ENCODE data around the gene MAPK11. TPM values are rescaled to one million over a fixed set of nuclear protein-coding genes. Genes with fewer than 3 reads are reported as not detected.

MAPK11 gene
- total and polyA plus RNA-seq, 5 experiments from 2014 or later, result 0.13 to 1.2 (median 0.24) TPM

DNA sequence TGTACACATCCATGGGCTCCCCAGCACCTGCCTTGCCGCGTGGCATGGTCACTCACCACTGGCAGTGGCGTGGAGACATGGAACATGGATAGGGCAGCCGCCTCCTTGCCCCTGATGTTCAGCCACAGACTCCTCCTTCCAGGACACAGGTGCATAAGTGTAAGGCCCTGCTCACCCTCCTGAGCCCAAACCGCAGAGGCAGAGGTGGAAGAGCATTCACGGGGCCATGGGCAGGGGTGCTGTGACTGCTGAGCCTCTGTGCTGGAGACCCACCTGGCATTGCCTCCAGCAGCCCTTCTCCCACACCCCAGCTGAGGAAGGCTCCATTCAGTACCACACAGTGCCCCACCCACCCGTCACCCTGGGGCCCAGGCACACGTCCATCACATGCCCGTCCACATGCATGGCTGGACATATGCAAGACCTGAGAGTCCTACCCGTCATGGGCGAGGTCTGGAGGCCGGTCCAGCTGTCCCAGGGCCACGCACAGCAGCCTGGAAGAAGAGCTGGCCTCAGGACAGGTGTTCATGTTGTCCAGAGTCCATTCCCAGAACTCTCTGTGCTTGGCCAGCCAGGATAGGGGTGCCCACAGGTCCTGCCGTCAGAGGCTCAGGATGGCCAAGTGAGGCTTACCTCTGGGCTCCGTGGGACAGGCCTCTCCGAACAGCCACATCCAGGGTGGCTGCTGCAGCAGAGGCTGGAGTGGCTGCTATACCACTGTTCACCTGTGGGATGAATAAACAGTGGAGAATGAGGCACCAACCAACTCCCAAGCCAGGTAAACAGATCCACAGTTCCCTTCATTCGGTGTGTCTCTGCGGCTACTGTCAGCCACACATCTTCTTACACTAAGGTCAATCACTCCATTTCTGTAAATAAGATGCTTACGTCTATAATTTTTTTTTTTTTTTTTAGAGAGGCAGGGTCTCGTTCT lies 23.7 kb downstream of the MAPK11 start:
- H3K9me3 Mint-ChIP-seq, result no peaks in the 10 kb centered on the region
- H3K27me3 Mint-ChIP-seq, result no peaks in the 10 kb centered on the region
- H3K4me1 Mint-ChIP-seq, result peaks cover 5 to 54% (median 26%) of the 10 kb centered on the region in 4 donors
- POLR2A ChIA-PET, result interaction anchor here (0.7 to 3.5 kb wide), 5 partner anchors 45 to 375 kb away, joined by 3 to 17 read pairs (median 3); partner anchors contain the start of genes LMF2, NCAPH2 and SCO2
- ATAC-seq (no peak), DNase-seq (no peak)
- peak overlapping the region; percentile 52 to 100 (median 60) for H3K4me3 Mint-ChIP-seq
- peaks cover 0 to 11% (median 4%) of the 10 kb centered on the region in 3 donors for H3K36me3 Mint-ChIP-seq
- H3K27ac Mint-ChIP-seq, result peak overlapping the region in 6 of 10 donors; percentile 31 to 77 (median 62)

DNA sequence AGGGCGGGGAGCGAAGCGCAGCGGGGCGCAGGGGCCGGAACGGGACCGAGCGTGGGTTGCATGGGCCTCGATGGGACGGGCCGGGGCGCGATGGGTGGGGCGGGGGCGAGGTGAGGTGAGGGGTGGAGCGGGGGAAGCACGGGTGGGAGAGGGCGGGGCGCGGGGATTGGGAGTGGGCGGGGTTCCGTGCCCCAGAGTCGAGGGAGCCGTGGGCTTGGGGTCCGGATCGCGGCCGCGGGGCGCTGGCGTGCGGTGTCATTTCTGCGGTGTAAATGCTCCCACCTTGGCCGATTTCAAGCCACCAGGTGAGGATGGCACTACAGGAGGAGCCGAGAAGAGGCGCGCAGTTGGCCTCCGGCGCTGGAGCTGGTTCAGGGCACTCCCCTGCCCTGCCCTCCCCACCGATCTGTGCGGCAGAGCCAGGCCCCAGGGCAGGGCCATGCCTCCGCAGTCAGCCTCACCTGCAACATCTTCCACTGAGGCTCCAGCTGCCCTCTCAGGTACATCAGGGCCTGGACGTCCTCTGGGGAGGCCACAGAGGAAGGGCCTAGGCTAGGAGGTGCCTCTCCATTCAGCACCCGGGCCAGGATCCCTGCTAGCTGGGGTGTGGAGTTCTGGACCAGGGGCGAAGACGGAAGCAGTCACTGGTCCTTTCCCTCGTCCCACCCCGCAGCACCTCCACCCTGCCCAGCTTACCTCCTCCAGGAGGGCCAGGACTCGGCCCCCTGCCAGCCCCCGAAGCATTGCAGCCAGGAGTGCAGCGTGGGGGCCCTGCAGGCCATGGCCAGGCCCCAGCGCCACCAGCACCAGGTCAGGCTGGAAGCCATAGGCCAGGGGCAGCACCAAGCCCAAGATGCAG lies 24.7 kb downstream of the MAPK11 start:
- H3K4me3 Mint-ChIP-seq, result peak overlapping the region; percentile 85 to 100 (median 99)
- POLR2A ChIA-PET, result interaction anchor here (0.7 to 3.5 kb wide), 6 partner anchors 15 to 383 kb away, joined by 3 to 17 read pairs (median 5); partner anchors contain the start of genes ARSA, LMF2, NCAPH2 and SCO2

DNA sequence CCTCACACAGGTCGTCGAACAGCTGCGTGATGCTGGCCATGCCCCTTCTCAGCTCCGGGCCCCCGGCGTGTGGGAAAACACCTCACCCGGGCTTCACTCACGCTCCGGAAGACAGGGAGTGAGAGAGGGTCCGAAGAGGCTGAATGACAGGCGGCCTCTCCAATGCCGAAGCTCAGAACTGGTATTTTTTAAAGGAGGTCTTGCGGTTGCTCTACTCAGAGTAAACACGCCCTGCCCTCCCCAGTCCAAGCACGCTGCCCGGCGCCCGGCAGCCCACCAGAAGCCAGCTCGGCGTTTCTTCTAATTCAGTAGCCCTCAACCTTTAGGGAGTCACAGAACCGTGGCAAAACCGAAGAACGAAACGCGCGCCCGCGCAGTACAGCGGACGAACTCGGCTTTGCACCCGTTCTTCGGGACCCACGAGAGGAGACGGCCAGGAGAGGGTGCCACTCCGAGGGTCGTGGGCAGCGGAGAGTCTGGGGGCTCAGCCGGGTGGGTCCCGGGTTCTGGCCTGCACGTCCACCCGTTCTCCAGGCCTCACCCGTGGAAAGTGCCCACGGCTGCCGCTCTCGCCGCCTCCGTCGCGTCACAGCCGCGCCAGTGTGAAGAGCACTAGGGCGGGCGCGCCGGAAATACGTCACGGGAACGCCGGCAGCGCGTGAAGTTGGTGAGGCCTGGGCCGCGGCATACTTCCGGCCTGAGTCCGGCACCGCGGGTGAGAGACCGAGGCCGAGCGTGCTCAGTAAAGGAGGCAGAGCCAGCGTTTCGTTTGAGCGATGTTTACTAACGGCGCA lies 25.6 kb downstream of the MAPK11 start, which contains the start of gene TUBGCP6:
Gene TUBGCP6, minus strand, starts transcription at position 604 of the 794 bp plus-strand sequence. Its CDS starts 564 bp downstream, at position 40.
- peak within 1 kb of the TSS; percentile 98 to 100 (median 100) for H3K27ac Mint-ChIP-seq
- peak within 1 kb of the TSS; percentile 85 to 100 (median 99) for H3K4me3 Mint-ChIP-seq
- POLR2A ChIA-PET, result interaction anchor here (0.6 to 3.5 kb wide), 20 partner anchors 12 to 383 kb away, joined by 3 to 20 read pairs (median 4); partner anchors contain the start of genes ARSA, DENND6B and SCO2
- H3K36me3 Mint-ChIP-seq, result peaks cover 0 to 25% (median 4%) of the 10 kb centered on the region in 3 donors
- no peaks in the 10 kb centered on the region for H3K9me3 Mint-ChIP-seq
- peak; percentile 83 to 93 (median 90) for DNase-seq
- ATAC-seq, result peak; percentile 79 to 81
- peaks cover 11 to 60% (median 31%) of the 10 kb centered on the region in 4 donors for H3K4me1 Mint-ChIP-seq
- no peaks in the 10 kb centered on the region for H3K27me3 Mint-ChIP-seq

More for the DNA sequence above, 24.7 kb downstream of the MAPK11 start:
- ATAC-seq, result peak; percentile 7 to 35
- no peaks in the 10 kb centered on the region for H3K9me3 Mint-ChIP-seq
- peaks cover 9 to 61% (median 32%) of the 10 kb centered on the region in 4 donors for H3K4me1 Mint-ChIP-seq
- peak in 1 of 10 donors; percentile 41 for DNase-seq
- peaks cover 0 to 16% (median 4%) of the 10 kb centered on the region in 3 donors for H3K36me3 Mint-ChIP-seq
- H3K27me3 Mint-ChIP-seq, result no peaks in the 10 kb centered on the region
- peak overlapping the region; percentile 98 to 100 (median 100) for H3K27ac Mint-ChIP-seq

DNA sequence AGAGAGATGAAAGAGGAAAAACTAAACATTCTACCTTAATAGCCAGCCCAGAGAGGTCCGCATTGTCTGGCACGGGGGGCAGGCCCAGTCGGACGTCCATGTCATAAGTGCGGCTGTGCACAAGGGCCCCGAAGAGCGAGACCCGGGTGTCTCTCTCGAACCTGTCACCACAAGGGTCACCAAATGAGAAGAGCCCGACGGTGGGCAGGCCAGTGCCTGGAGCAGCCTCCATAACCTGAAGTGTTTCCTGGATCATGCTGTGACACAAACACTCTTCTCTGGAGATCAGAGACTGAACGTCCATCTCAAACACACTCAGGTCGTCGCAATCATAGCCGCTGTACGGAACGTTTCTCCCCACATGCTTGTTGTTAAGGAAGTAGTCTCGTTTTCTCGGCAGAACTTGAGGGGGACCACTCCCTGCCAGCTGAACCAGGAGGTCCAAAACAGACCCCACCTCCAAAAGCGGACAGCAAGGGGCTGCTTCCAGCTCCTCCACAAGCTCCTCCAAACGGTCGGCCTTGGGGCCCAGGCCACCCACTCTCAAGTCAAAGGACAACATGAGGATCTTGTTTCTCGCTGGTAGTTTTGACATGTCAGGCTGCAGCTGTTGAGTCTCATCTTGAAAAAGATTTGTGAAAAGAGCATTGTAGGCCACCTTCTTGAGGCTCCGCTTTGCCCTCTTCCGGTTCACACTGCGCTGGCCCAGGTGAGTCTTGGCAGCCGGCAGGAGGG lies 26.3 kb downstream of the MAPK11 start:
- no peaks in the 10 kb centered on the region for H3K9me3 Mint-ChIP-seq
- no peaks in the 10 kb centered on the region for H3K27me3 Mint-ChIP-seq
- H3K4me1 Mint-ChIP-seq, result peaks cover 11 to 63% (median 31%) of the 10 kb centered on the region in 4 donors
- peak overlapping the region; percentile 98 to 100 (median 100) for H3K27ac Mint-ChIP-seq
- ATAC-seq (no peak), DNase-seq (no peak)
- peaks cover 0 to 32% (median 4%) of the 10 kb centered on the region in 3 donors for H3K36me3 Mint-ChIP-seq
- peak overlapping the region; percentile 85 to 100 (median 99) for H3K4me3 Mint-ChIP-seq
- POLR2A ChIA-PET, result interaction anchor here (0.6 to 3.5 kb wide), 20 partner anchors 8 to 384 kb away, joined by 3 to 20 read pairs (median 4); partner anchors contain the start of genes ARSA, DENND6B and SCO2

DNA sequence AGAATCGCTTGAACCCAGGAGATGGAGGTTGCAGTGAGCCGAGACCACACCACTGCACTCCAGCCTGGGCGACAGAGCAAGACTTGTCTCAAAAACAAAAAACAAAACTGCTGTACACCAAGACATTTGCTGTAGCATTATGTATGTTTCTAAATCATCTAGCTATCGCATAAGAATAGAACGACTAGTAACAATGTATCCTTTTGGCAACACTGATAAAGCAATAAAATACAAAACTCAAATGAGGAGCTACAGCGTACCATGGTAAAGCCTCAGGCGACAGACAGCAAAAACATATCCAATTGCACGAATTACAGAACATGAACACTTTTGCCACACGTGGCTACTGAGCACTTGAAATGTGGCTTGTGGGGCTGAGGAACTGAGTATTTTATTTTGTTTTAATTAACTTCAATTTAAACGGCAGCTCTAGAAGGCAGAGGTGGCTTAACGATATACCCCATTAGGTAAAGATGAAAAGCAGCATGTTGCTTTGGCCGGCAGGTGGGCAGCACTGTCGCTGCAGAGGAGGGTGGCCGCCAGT lies 27.7 kb downstream of the MAPK11 start:
- H3K4me1 Mint-ChIP-seq, result peaks cover 14 to 67% (median 34%) of the 10 kb centered on the region in 4 donors
- no peaks in the 10 kb centered on the region for H3K9me3 Mint-ChIP-seq
- POLR2A ChIA-PET, result interaction anchor here (0.8 to 1.3 kb wide), 6 partner anchors 9 to 290 kb away, joined by 3 to 7 read pairs (median 4); partner anchors contain the start of gene SCO2
- DNase-seq (no peak), ATAC-seq (no peak)
- no peaks in the 10 kb centered on the region for H3K27me3 Mint-ChIP-seq
- peak overlapping the region; percentile 85 to 100 (median 99) for H3K4me3 Mint-ChIP-seq
- H3K27ac Mint-ChIP-seq, result peak overlapping the region in 9 of 10 donors; percentile 11 to 99 (median 65)
- H3K36me3 Mint-ChIP-seq, result peaks cover 0 to 40% (median 4%) of the 10 kb centered on the region in 3 donors

DNA sequence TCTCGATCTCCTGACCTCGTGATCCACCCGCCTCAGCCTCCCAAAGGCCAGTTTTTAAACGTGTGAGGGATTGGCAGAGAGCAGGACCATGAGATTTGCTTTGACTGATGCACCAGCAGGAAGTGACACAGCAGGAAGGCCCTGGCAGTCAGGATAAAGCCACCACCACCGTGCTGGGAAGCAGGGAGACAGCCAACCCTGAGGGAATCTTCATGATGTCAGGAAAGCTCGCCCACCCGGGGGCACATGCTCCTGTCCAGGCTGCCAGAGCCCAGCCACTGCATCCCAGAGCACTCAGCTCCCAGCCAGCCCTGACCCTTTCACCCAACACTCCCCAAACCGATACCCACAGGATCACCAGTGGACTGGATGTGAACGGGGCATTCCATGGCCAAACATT lies 31.4 kb downstream of the MAPK11 start:
- H3K27ac Mint-ChIP-seq, result no peak overlapping the region
- H3K27me3 Mint-ChIP-seq, result no peaks in the 10 kb centered on the region
- POLR2A ChIA-PET, result interaction anchor here (0.7 kb wide), 1 partner anchor 308 kb away, joined by 3 read pairs; no protein-coding TSS in a partner anchor

DNA sequence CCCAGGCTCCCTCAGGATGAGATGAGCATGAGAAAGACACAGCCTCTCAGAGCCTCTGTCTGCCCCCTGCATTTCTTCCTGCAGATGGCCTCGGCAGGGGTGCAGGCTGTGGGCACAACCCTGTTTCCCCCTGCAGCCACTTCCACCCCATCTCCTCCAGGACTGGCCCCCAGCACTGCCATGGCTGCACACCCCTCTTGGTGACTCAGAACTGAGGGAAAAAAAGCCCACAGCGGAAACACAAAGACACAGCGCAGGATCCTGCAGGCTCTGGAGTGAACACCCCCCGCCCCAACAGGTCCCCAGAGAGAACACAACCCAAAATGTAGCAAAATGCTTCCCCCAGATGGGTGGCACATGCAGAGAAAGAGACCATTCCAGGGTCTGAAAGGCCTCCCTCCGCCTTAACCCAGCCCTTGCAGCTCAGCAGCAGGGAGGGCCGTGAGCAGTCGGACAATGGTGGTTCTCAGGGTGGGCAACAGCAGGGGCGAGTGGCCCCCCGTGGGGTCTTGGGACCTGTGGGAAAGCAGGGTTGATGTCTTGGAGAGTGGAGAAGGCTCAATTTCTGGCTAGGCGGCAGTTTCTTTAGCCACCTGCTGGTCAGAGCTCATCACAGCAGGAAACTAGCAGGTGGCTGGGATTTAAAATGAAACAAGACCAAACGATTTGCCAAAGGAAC lies 33.3 kb downstream of the MAPK11 start:
- Mint-ChIP-seq H3K4me3 (peak overlapping the region in 1 of 10 donors; percentile 34), H3K4me1 (peaks cover 23 to 62% (median 35%) of the 10 kb centered on the region in 4 donors), H3K36me3 (peaks cover 0 to 70% (median 0%) of the 10 kb centered on the region in 3 donors), H3K9me3 (no peaks in the 10 kb centered on the region), H3K27ac (peak overlapping the region in 3 of 10 donors; percentile 6 to 88 (median 65)), H3K27me3 (no peaks in the 10 kb centered on the region)
- DNase-seq (no peak), ATAC-seq (no peak)
- POLR2A ChIA-PET, result no interaction called here

More for the DNA sequence above, 31.4 kb downstream of the MAPK11 start:
- Mint-ChIP-seq H3K4me1 (peaks cover 24 to 73% (median 40%) of the 10 kb centered on the region in 4 donors), H3K36me3 (peaks cover 0 to 55% (median 0%) of the 10 kb centered on the region in 3 donors), H3K4me3 (no peak overlapping the region), H3K9me3 (no peaks in the 10 kb centered on the region)
- ATAC-seq, result no peak
- DNase-seq, result no peak

DNA sequence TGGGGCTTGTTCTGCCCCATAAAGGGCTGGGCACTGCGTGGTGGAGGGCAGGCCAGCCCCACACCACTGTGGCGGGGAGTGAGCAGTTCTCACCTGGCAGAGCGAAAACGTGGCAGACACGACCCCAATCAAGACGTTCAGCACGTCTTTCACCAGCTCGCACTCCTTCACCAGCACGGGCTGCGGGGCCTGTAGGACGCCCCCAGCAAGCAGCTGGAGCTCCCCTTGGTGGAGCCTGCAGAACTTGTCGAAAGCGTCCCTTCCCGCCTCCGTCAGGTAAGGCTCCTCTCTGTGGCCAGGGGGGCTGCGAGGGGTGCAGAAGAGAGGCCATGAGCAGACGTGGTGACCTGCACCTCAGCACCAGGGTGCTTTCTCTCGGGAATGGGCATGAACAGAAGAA lies 37.0 kb downstream of the MAPK11 start:
- Mint-ChIP-seq H3K4me3 (no peak overlapping the region), H3K36me3 (peaks cover 0 to 75% (median 0%) of the 10 kb centered on the region in 3 donors), H3K27me3 (no peaks in the 10 kb centered on the region), H3K9me3 (no peaks in the 10 kb centered on the region), H3K4me1 (peaks cover 12 to 41% (median 32%) of the 10 kb centered on the region in 4 donors), H3K27ac (no peak overlapping the region)
- POLR2A ChIA-PET, result no interaction called here
- DNase-seq (no peak), ATAC-seq (no peak)

DNA sequence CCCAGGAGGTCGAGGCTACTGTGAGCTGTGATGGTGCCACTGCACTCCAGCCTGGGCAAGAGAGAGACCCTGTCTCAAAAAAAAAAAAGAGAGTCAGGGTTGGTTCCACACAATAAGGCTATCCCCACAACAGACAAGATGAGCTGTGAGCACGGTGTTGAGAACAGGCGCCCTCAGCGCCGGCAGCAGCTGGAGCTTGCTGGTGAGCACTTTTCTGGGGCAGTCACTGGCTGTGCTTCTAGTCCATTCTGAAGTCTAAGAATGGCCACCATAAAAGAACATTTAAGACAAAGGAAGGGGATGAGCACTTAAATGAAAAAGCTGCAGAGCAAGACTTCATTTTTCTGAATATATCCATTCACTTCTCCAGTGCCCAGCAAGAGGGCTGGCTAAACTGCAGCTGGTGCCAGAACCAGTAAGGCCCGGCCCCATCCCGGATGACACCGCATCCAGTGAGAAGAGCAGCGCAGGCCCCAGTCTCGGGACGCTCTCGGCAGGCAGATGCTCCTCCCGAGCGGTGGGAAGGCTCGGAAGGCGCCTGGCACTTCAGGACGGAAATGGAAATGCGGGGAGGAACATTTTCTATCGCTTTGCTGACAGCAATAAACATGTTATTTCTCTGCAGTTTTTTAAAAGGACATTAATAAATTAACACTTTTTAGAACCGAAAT lies 37.6 kb downstream of the MAPK11 start:
- Mint-ChIP-seq H3K4me1 (peaks cover 12 to 36% (median 28%) of the 10 kb centered on the region in 4 donors), H3K4me3 (no peak overlapping the region), H3K36me3 (peaks cover 0 to 69% (median 0%) of the 10 kb centered on the region in 3 donors), H3K9me3 (no peaks in the 10 kb centered on the region), H3K27ac (no peak overlapping the region), H3K27me3 (no peaks in the 10 kb centered on the region)
- no peak for ATAC-seq
- no peak for DNase-seq
- POLR2A ChIA-PET, result interaction anchor here (0.8 kb wide), 1 partner anchor 12 kb away, joined by 3 read pairs; no protein-coding TSS in a partner anchor

Measured in naive thymus-derived CD8-positive, alpha-beta T cell (primary cell).